Daoy (cell line): ENCODE measurements around the gene SERPINE1. TPM values are rescaled to one million over a fixed set of nuclear protein-coding genes. Genes with fewer than 3 reads are reported as not detected.
"Not testable (repeated sequence)": the region's sequence is repeated elsewhere in the genome, so short reads cannot be mapped to it uniquely, and the experiment has no call there.

Experiments
- DNase-seq: peaks from one replicate; pipeline ENCODE4 v3.0.0-alpha.2; 2015; ENCODE audit warnings: low read depth
- total RNA-seq: library from RNA; depleted of rRNA; stranded (reverse); fragments of >200 nt; shearing (Covaris generic); gene quantifications from 2 replicates; pipeline ENCODE4 v1.2.3, GENCODE V29; 2014; rRNA removed

Gene SERPINE1
- total RNA-seq = 674 and 845 TPM in 2 replicates

GRCh38 chr7:101126651-101127459 is at the start of gene SERPINE1:
Gene SERPINE1, plus strand, starts transcription at chr7:101127104. Its CDS starts 1,290 bp downstream, at chr7:101128394.
- DNase-seq = peak; percentile 100

- peak; percentile 92 for DNase-seq
Observed at GRCh38 chr7:101077303-101078086, 49.4 kb upstream of the SERPINE1 start.

GRCh38 chr7:101081432-101081831 is 45.5 kb upstream of the SERPINE1 start:
- no peak for DNase-seq

GRCh38 chr7:101084865-101085161 is 42.1 kb upstream of the SERPINE1 start:
- DNase-seq = no peak

- DNase-seq = peak; percentile 96
Observed at GRCh38 chr7:101085162-101085964, 41.5 kb upstream of the SERPINE1 start, which contains the start of gene TRIM56. Gene TRIM56, plus strand, starts transcription at chr7:101085481. Its CDS starts 1,832 bp downstream, at chr7:101087313.

GRCh38 chr7:101087334-101088068 is 39.4 kb upstream of the SERPINE1 start:
- DNase-seq = no peak

- DNase-seq = no peak
Observed at GRCh38 chr7:101088069-101088425, 38.9 kb upstream of the SERPINE1 start.

GRCh38 chr7:101088858-101089529 is 37.9 kb upstream of the SERPINE1 start:
- DNase-seq = no peak

- DNase-seq = no peak
Observed at GRCh38 chr7:101089876-101090275, 37.0 kb upstream of the SERPINE1 start.

GRCh38 chr7:101092266-101092905 is 34.5 kb upstream of the SERPINE1 start:
- not testable (repeated sequence) for DNase-seq

- DNase-seq = no peak
Observed at GRCh38 chr7:101093906-101094305, 33.0 kb upstream of the SERPINE1 start.

GRCh38 chr7:101094376-101094775 is 32.5 kb upstream of the SERPINE1 start:
- DNase-seq = no peak

GRCh38 chr7:101094791-101095375 is 32.0 kb upstream of the SERPINE1 start:
- DNase-seq = peak; percentile 82

- DNase-seq = no peak
Observed at GRCh38 chr7:101096331-101096956, 30.5 kb upstream of the SERPINE1 start.

- DNase-seq = no peak
Observed at GRCh38 chr7:101096957-101097347, 30.0 kb upstream of the SERPINE1 start.

GRCh38 chr7:101097561-101097960 is 29.3 kb upstream of the SERPINE1 start:
- no peak for DNase-seq

- DNase-seq = peak; percentile 100
Observed at GRCh38 chr7:101099969-101100781, 26.7 kb upstream of the SERPINE1 start.
